ENCODE results near the gene KLF7.
A peak's percentile ranks its signal among the peaks of the same experiment; 100 is the strongest.

Gene KLF7

GRCh38 chr2:207088276-207088675, 77.5 kb downstream of the KLF7 start:
- no peak for DNase-seq

GRCh38 chr2:207087046-207087902, 78.5 kb downstream of the KLF7 start:
- no peak for DNase-seq

- no peak for DNase-seq
Observed at GRCh38 chr2:207086136-207086535, 79.6 kb downstream of the KLF7 start.

GRCh38 chr2:207085110-207085509, 80.6 kb downstream of the KLF7 start:
- DNase-seq, result no peak

GRCh38 chr2:207083361-207084110, 82.2 kb downstream of the KLF7 start:
- peak in 1 of 2 experiments; percentile 14 for DNase-seq

- DNase-seq, result no peak
Observed at GRCh38 chr2:207082619-207083018, 83.1 kb downstream of the KLF7 start.

- no peak for DNase-seq
Observed at GRCh38 chr2:207078186-207078798, 87.5 kb downstream of the KLF7 start.

- DNase-seq, result no peak
Observed at GRCh38 chr2:207077266-207077665, 88.5 kb downstream of the KLF7 start.

GRCh38 chr2:207075456-207075855, 90.3 kb downstream of the KLF7 start:
- no peak for DNase-seq

- peak in 1 of 2 experiments; percentile 10 for DNase-seq
Observed at GRCh38 chr2:207073801-207074678, 91.7 kb downstream of the KLF7 start.

GRCh38 chr2:207073412-207073800, 92.3 kb downstream of the KLF7 start:
- DNase-seq, result no peak

GRCh38 chr2:207072571-207072970, 93.2 kb downstream of the KLF7 start:
- peak; percentile 4 to 7 for DNase-seq

- no peak for DNase-seq
Observed at GRCh38 chr2:207071820-207072219, 93.9 kb downstream of the KLF7 start.

- DNase-seq, result no peak
Observed at GRCh38 chr2:207067473-207067872, 98.3 kb downstream of the KLF7 start.

GRCh38 chr2:207066791-207067460, 98.8 kb downstream of the KLF7 start:
- DNase-seq, result no peak

- no peak for DNase-seq
Observed at GRCh38 chr2:207066166-207066565, 99.6 kb downstream of the KLF7 start.

GRCh38 chr2:207064128-207064690, 101.5 kb downstream of the KLF7 start:
- DNase-seq, result no peak

- DNase-seq, result no peak
Observed at GRCh38 chr2:207061181-207061580, 104.6 kb downstream of the KLF7 start.

GRCh38 chr2:207055257-207055656, 110.5 kb downstream of the KLF7 start:
- DNase-seq, result no peak

GRCh38 chr2:207054521-207054920, 111.2 kb downstream of the KLF7 start:
- no peak for DNase-seq

GRCh38 chr2:207051385-207051965, 114.3 kb downstream of the KLF7 start:
- no peak for DNase-seq

Data from Kasumi-1 (cell line).